Upper lobe of right lung (tissue), 1 donor: ENCODE results near the gene CPEB4. TPM values are rescaled to one million over a fixed set of nuclear protein-coding genes. Genes with fewer than 3 reads are reported as not detected.

Experiments
- ATAC-seq: fragments of 200-7000 bp; cut with Tn5 transposase; one replicate; pipeline ENCODE4 v1.9.1; 2020; ENCODE audit warnings: mild to moderate bottlenecking, moderate library complexity
- DNase-seq: peaks from one replicate; pipeline ENCODE4 v3.0.0-alpha.2; 2020
- H3K27ac ChIP-seq: fragments of 200-600 bp; one replicate; pipeline ENCODE4 v1.8.0; 2022
- H3K27me3 ChIP-seq: fragments of 200-600 bp; one replicate; pipeline ENCODE4 v1.8.0; 2022; ENCODE audit warnings: mild to moderate bottlenecking
- H3K36me3 ChIP-seq: fragments of 200-600 bp; one replicate; pipeline ENCODE4 v1.8.0; 2022
- H3K4me1 ChIP-seq: fragments of 200-600 bp; one replicate; pipeline ENCODE4 v1.8.0; 2022
- H3K4me3 ChIP-seq: fragments of 200-600 bp; one replicate; pipeline ENCODE4 v1.8.0; 2022; ENCODE audit warnings: mild to moderate bottlenecking
- H3K9me3 ChIP-seq: fragments of 200-600 bp; one replicate; pipeline ENCODE4 v1.8.0; 2022
- intact Hi-C: fragments of 100-400 bp; cut with DNase I; formaldehyde crosslinking; loops from one replicate; pipeline ENCODE4 v1.11.0; 2022
- total RNA-seq: library from RNA; stranded (reverse); fragmentation: NEBNext Ultra II Directional; extraction: Animal tissue kit (Norgen Biotek cat#: 25700); gene quantifications from one replicate; pipeline ENCODE4 v1.2.1, GENCODE V29; 2021
- TF ChIP-seq, protein P1 (sequence below): fragments of 200-600 bp; IDR thresholded peaks from one replicate; pipeline ENCODE4 v1.8.0; 2022; ENCODE audit warnings: antibody characterized with exemption
- donor health status: DM: no; HTN: yes; CAD: no; lungs with severe emphysema.

CPEB4 gene
- total RNA-seq, 1 donor from 2014 or later: 62.4 TPM

DNA sequence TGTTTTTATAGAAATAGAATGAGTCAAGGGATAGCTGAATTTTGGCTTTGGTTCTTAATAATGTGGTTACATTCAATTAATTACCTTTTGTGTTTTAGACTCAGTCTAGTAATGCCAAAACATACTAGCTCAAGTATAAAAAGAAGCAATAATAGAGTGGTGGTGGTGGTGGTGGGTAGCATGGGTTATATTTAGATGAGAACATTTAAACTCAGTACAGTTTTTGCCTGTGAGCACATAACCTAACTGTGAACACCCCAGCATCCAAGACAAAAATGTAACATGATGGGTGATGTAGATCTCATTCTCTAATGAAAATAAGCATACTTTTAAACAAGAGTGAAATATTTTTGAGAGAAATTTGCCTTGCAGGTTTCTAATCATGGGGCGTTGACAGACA, 14.2 kb downstream of the CPEB4 start:
- TF ChIP-seq, protein P1, sequence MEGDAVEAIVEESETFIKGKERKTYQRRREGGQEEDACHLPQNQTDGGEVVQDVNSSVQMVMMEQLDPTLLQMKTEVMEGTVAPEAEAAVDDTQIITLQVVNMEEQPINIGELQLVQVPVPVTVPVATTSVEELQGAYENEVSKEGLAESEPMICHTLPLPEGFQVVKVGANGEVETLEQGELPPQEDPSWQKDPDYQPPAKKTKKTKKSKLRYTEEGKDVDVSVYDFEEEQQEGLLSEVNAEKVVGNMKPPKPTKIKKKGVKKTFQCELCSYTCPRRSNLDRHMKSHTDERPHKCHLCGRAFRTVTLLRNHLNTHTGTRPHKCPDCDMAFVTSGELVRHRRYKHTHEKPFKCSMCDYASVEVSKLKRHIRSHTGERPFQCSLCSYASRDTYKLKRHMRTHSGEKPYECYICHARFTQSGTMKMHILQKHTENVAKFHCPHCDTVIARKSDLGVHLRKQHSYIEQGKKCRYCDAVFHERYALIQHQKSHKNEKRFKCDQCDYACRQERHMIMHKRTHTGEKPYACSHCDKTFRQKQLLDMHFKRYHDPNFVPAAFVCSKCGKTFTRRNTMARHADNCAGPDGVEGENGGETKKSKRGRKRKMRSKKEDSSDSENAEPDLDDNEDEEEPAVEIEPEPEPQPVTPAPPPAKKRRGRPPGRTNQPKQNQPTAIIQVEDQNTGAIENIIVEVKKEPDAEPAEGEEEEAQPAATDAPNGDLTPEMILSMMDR: no peak
- Histone ChIP-seq H3K9me3 (no peaks in the 10 kb centered on the region), H3K27ac (no peak overlapping the region), H3K36me3 (no peaks in the 10 kb centered on the region), H3K4me3 (no peak overlapping the region), H3K27me3 (no peaks in the 10 kb centered on the region), H3K4me1 (peaks cover 42% of the 10 kb centered on the region)
- no peak for DNase-seq
- intact Hi-C loops: no loop called here
- ATAC-seq: no peak

DNA sequence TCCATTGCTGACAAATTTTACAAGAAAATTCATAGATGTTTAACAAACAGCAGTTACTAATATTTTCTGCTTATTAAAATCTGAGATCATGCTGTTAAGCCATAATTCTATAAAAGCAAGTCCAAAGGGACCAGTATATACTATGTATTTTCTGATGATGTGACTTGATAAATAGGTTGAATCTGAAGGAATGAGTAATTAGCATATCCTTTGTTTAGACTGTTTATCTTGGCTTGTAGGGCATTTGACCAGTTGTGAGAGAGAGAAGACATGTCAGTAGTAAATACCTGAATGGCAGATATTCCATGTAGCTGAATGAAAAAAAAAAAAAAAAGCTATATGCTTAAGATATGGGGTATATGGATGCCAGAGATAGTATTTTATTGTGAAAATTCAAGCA, 14.6 kb downstream of the CPEB4 start:
- intact Hi-C loops: no loop called here
- Histone ChIP-seq H3K4me3 (no peak overlapping the region), H3K9me3 (no peaks in the 10 kb centered on the region), H3K4me1 (peaks cover 46% of the 10 kb centered on the region), H3K27ac (no peak overlapping the region), H3K36me3 (no peaks in the 10 kb centered on the region), H3K27me3 (no peaks in the 10 kb centered on the region)
- TF ChIP-seq, protein P1: no peak
- no peak for DNase-seq
- ATAC-seq: no peak

DNA sequence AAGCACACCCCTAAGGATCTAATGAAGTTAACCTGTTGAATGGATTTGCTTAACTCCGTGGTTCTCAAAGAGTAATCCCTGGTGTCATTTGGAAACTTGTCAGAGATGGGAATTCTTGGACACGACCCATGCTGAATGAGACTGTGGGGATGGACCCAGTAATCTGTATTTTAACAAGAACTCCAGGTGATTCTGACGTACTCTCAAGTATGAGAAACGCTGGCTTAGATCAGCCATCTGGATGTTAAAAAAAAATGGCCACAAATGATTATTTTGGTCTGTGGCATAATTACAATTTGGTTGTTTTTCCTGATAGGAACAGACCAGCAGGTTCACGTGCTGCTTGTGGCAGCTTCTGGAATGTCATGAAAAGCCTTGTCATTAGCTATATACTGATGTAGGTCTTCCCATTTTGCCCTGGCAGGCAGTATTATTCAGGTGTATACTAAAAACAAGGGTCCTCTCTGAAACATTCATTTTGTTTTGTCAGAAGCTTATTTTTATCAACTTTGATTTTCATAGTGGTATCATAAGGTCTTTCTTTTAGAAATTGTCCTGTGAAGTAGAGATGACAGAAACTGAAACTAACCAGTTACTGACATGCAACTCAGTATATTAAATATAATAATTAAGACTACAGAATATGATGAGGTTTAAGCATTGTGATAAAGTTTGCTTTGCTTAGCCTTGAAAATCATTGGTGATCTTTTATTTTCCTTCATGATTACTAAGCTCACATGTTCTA, 15.4 kb downstream of the CPEB4 start:
- no peaks in the 10 kb centered on the region for H3K27me3 ChIP-seq
- H3K36me3 ChIP-seq: no peaks in the 10 kb centered on the region
- H3K4me1 ChIP-seq: peaks cover 53% of the 10 kb centered on the region
- H3K27ac ChIP-seq: no peak overlapping the region
- no peak overlapping the region for H3K4me3 ChIP-seq
- H3K9me3 ChIP-seq: no peaks in the 10 kb centered on the region
- TF ChIP-seq, protein P1: no peak
- ATAC-seq: no peak
- intact Hi-C loops: no loop called here
- DNase-seq: no peak

DNA sequence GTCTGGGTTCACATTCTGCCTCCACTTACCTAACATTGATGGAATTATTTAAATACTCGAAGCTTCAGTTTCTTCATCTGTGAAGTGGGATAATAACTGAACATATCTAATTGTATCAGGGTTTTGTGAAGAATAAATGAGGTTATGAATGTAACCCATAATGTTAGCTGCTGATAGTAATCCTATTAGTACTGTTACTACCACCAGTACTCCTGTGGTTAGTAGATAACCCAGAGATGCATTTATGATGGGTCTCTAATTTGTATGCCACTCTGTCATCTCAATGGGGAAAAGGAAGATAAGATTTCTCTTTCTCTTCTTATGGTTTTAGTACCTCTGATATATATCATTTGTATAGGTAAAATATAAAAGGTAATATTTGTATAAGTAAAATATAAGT, 16.0 kb downstream of the CPEB4 start:
- H3K4me1 ChIP-seq: peaks cover 54% of the 10 kb centered on the region
- DNase-seq (no peak), ATAC-seq (no peak)
- no peak overlapping the region for H3K27ac ChIP-seq
- intact Hi-C loops: no loop called here
- no peaks in the 10 kb centered on the region for H3K27me3 ChIP-seq
- TF ChIP-seq, protein P1: no peak
- no peaks in the 10 kb centered on the region for H3K36me3 ChIP-seq
- H3K9me3 ChIP-seq: no peaks in the 10 kb centered on the region
- H3K4me3 ChIP-seq: no peak overlapping the region

DNA sequence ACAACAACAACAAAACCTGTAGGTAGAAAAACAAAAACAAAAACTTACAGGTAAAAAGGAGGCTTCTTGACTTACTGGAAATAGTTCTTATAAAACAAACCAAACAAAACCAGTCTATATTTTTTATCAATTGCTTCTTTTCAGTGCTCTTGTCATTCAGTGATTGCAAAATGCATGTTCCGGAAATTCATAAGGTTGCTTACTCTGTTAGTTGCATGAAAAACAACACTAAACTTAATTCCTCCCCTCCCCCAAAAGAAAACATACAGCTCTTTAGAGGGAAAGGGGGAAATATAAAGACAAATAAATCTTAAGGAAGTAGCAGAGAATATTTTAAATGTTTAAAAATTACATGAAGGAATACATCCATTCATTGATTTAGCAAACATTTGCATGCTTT, 19.1 kb downstream of the CPEB4 start:
- no peak overlapping the region for H3K27ac ChIP-seq
- TF ChIP-seq, protein P1: no peak

More for the DNA sequence above, 19.1 kb downstream of the CPEB4 start:
- H3K4me3 ChIP-seq: no peak overlapping the region
- ATAC-seq (no peak), DNase-seq (no peak)
- peaks cover 49% of the 10 kb centered on the region for H3K4me1 ChIP-seq
- no peaks in the 10 kb centered on the region for H3K9me3 ChIP-seq
- no peaks in the 10 kb centered on the region for H3K27me3 ChIP-seq
- H3K36me3 ChIP-seq: peaks cover 19% of the 10 kb centered on the region
- intact Hi-C loops: no loop called here
